H1 (cell line): ENCODE results near the gene HIGD2A. TPM values are rescaled to one million over a fixed set of nuclear protein-coding genes. Genes with fewer than 3 reads are reported as not detected.

ENCODE experiments used
- CTCF ChIA-PET: fragments of 300-600 bp; sonication (Branson Sonifier 250); formaldehyde crosslinking; loops from one replicate; lab custom pipeline; 2021; ENCODE audit not compliant: partially characterized antibody; lab: Charles Lee
- POLR2A ChIA-PET: fragments of 300-600 bp; sonication (Branson Sonifier 250); formaldehyde crosslinking; loops from one replicate; lab custom pipeline; 2021; ENCODE audit warnings: inconsistent platforms; ENCODE audit not compliant: partially characterized antibody; lab: Charles Lee
- DNase-seq, 2 experiments: peaks; one replicate each; pipeline versions ENCODE4 v3.0.0 to v3.0.0-alpha.2; 2010 to 2022; ENCODE audit warnings: low spot score in 2 of 2, low read depth in 1 of 2, mixed read lengths in 1 of 2
- FAIRE-seq: peaks from 2 replicates; lab custom pipeline; 2011; peaks lifted over from hg19 to GRCh38; lab: Jason Lieb, UNC
- H2AFZ ChIP-seq: 2 replicates; pipeline ENCODE4 v1.8.1; 2012; ENCODE audit warnings: low read length, inconsistent platforms
- H2AK5ac ChIP-seq: 2 replicates; pipeline ENCODE4 v1.6.1; 2013; ENCODE audit warnings: low read depth, low read length
- H2BK120ac ChIP-seq: replicated peaks from 2 replicates; pipeline ENCODE3; 2013; ENCODE audit warnings: low read depth, low read length, inconsistent platforms
- H2BK12ac ChIP-seq: 2 replicates; pipeline ENCODE4 v1.6.1; 2013; ENCODE audit warnings: low read depth, low read length
- H2BK15ac ChIP-seq: 2 replicates; pipeline ENCODE4 v1.6.1; 2013; ENCODE audit warnings: low read length
- H2BK20ac ChIP-seq: 2 replicates; pipeline ENCODE4 v1.6.1; 2013; ENCODE audit warnings: low read length
- H2BK5ac ChIP-seq: 2 replicates; pipeline ENCODE4 v1.6.1; 2013; ENCODE audit warnings: low read depth, low read length
- H3K14ac ChIP-seq: 2 replicates; pipeline ENCODE4 v1.6.1; 2013; ENCODE audit warnings: inconsistent platforms; ENCODE audit not compliant: insufficient read length
- H3K18ac ChIP-seq: 2 replicates; pipeline ENCODE4 v1.6.1; 2013; ENCODE audit warnings: low read length; ENCODE audit errors: extremely low read depth
- H3K23ac ChIP-seq: 2 replicates; pipeline ENCODE4 v1.6.1; 2013; ENCODE audit warnings: inconsistent platforms; ENCODE audit not compliant: insufficient read length
- H3K23me2 ChIP-seq: 2 replicates; pipeline ENCODE4 v1.6.1; 2013; ENCODE audit warnings: low read depth, low read length
- H3K27ac ChIP-seq: 2 replicates; pipeline ENCODE4 v1.6.1; 2011; ENCODE audit warnings: low read depth, low read length, inconsistent platforms
- H3K27me3 ChIP-seq, 4 experiments: replicated peaks in 1 of 4; 1 replicate in 1 of 4; 2 replicates in 3 of 4; pipeline versions ENCODE4 v1.6.1 to v1.8.1; 2011 to 2013; ENCODE audit warnings: low read length in 3 of 4, mild to moderate bottlenecking in 3 of 4, inconsistent platforms in 2 of 4, mixed read lengths in 2 of 4, moderate library complexity in 1 of 4; ENCODE audit not compliant: control insufficient read depth in 3 of 4, insufficient read depth in 3 of 4; ENCODE audit errors: extremely low read depth in 1 of 4
- H3K36me3 ChIP-seq, 4 experiments: 2 replicates each; pipeline versions ENCODE4 v1.6.1 to v1.8.1; 2011 to 2013; ENCODE audit warnings: mild to moderate bottlenecking in 4 of 4, low read length in 3 of 4, moderate library complexity in 2 of 4, control low read depth in 1 of 4, inconsistent platforms in 1 of 4; ENCODE audit not compliant: insufficient read depth in 4 of 4, control insufficient read depth in 2 of 4
- H3K4ac ChIP-seq: replicated peaks from 2 replicates; pipeline ENCODE3; 2013; ENCODE audit warnings: low read length, low read depth, mixed read lengths, inconsistent platforms; ENCODE audit not compliant: insufficient read length
- H3K4me1 ChIP-seq, 4 experiments: replicated peaks in 1 of 4; 1 replicate in 1 of 4; 2 replicates in 3 of 4; pipeline versions ENCODE4 v1.6.1 to v1.8.1; 2011 to 2013; ENCODE audit warnings: low read length in 3 of 4, inconsistent platforms in 2 of 4, mixed read lengths in 1 of 4; ENCODE audit not compliant: insufficient read depth in 4 of 4, control insufficient read depth in 3 of 4
- H3K4me2 ChIP-seq, 2 experiments: 2 replicates each; pipeline versions ENCODE4 v1.6.1 to v1.8.1; 2011 to 2013; ENCODE audit warnings: low read depth in 2 of 2, low read length in 2 of 2, control low read depth in 1 of 2, inconsistent platforms in 1 of 2, mild to moderate bottlenecking in 1 of 2; ENCODE audit not compliant: insufficient read depth in 1 of 2
- H3K4me3 ChIP-seq, 4 experiments: fragments of 200-600, 300-600 bp in 1 of 4; sonication (generic), shearing (Covaris generic), sonication (Bioruptor Twin) in 1 of 4; 2 replicates each; pipeline versions ENCODE4 v1.5.1 to v1.8.1; 2011 to 2016; ENCODE audit warnings: low read length in 4 of 4, low read depth in 3 of 4, control low read depth in 2 of 4, inconsistent platforms in 2 of 4, mild to moderate bottlenecking in 2 of 4, mixed read lengths in 1 of 4, moderate library complexity in 1 of 4; ENCODE audit not compliant: insufficient read depth in 2 of 4; ENCODE audit errors: extremely low read depth in 1 of 4
- H3K56ac ChIP-seq: replicated peaks from 2 replicates; pipeline ENCODE3; 2013; ENCODE audit warnings: low read depth, mild to moderate bottlenecking, mixed read lengths, low read length, inconsistent platforms; ENCODE audit not compliant: insufficient read length
- H3K79me1 ChIP-seq: 2 replicates; pipeline ENCODE4 v1.6.1; 2013; ENCODE audit warnings: low read depth, low read length, control low read depth
- H3K79me2 ChIP-seq, 2 experiments: 2 replicates each; pipeline versions ENCODE4 v1.6.1 to v1.8.1; 2012 to 2013; ENCODE audit warnings: low read length in 2 of 2, mild to moderate bottlenecking in 2 of 2, inconsistent platforms in 1 of 2; ENCODE audit not compliant: insufficient read depth in 2 of 2, control insufficient read depth in 1 of 2
- H3K9ac ChIP-seq, 4 experiments: replicated peaks in 1 of 4; 1 replicate in 1 of 4; 2 replicates in 3 of 4; pipeline versions ENCODE4 v1.6.1 to v1.8.1; 2011 to 2013; ENCODE audit warnings: low read depth in 3 of 4, low read length in 3 of 4, control low read depth in 2 of 4, mild to moderate bottlenecking in 2 of 4, moderate library complexity in 2 of 4, inconsistent platforms in 1 of 4; ENCODE audit errors: extremely low read depth in 1 of 4
- H3K9me3 ChIP-seq, 2 experiments: 2 replicates each; pipeline versions ENCODE4 v1.6.1 to v1.8.1; 2012 to 2013; ENCODE audit warnings: mild to moderate bottlenecking in 2 of 2, moderate library complexity in 2 of 2, control low read depth in 1 of 2, inconsistent platforms in 1 of 2, low read depth in 1 of 2, low read length in 1 of 2, mixed read lengths in 1 of 2; ENCODE audit not compliant: insufficient read depth in 2 of 2
- H4K20me1 ChIP-seq, 2 experiments: replicated peaks in 1 of 2; 2 replicates each; pipeline versions ENCODE3 to v1.8.1; 2011 to 2013; ENCODE audit warnings: inconsistent platforms in 2 of 2, low read length in 2 of 2, mild to moderate bottlenecking in 1 of 2; ENCODE audit not compliant: insufficient read depth in 2 of 2, control insufficient read depth in 1 of 2
- H4K5ac ChIP-seq: 2 replicates; pipeline ENCODE4 v1.6.1; 2013; ENCODE audit warnings: low read length, low read depth, mixed read lengths, inconsistent platforms; ENCODE audit not compliant: insufficient read length
- H4K8ac ChIP-seq: 2 replicates; pipeline ENCODE4 v1.8.0; 2013; ENCODE audit warnings: mild to moderate bottlenecking, moderate library complexity, low read length, inconsistent platforms; ENCODE audit not compliant: insufficient read depth; ENCODE audit errors: extremely low read depth
- H4K91ac ChIP-seq: replicated peaks from 2 replicates; pipeline ENCODE3; 2013; ENCODE audit warnings: low read length, mixed read lengths, inconsistent platforms; ENCODE audit not compliant: insufficient read length
- BCL11A ChIP-seq, 2 experiments: IDR thresholded peaks; one replicate each; pipeline ENCODE4 v1.6.1; 2011; ENCODE audit warnings: low read depth in 2 of 2, low read length in 2 of 2, mild to moderate bottlenecking in 2 of 2
- FOSL1 ChIP-seq: IDR thresholded peaks from 2 replicates; pipeline ENCODE4 v1.6.1; 2011; ENCODE audit warnings: mild to moderate bottlenecking, low read depth, low read length, moderate library complexity; ENCODE audit not compliant: insufficient read depth
- POLR2A ChIP-seq, 2 experiments: IDR thresholded peaks; 1 replicate in 1 of 2; 2 replicates in 1 of 2; pipeline ENCODE4 v1.6.1; 2011; ENCODE audit warnings: low read depth in 2 of 2, low read length in 2 of 2, mild to moderate bottlenecking in 2 of 2; ENCODE audit errors: control extremely low read depth in 1 of 2
- SIRT6 ChIP-seq: IDR thresholded peaks from one replicate; pipeline ENCODE4 v1.7.1; 2012; ENCODE audit warnings: low read length, inconsistent platforms
- SUZ12 ChIP-seq: fragments of 200-600 bp; sonication (generic); IDR thresholded peaks from 2 replicates; pipeline ENCODE4 v1.6.1; 2012; ENCODE audit warnings: mild to moderate bottlenecking, inconsistent platforms, low read length, moderate library complexity, mixed read lengths
- WGBS, 2 experiments: shearing (Covaris generic) in 1 of 2; methylation state at CpG; one replicate each; pipeline versions ENCODE4 v1.1.6 to v1.1.7; 2013 to 2015; ENCODE audit warnings: low lambda C conversion rate in 2 of 2, mixed read lengths in 2 of 2, inconsistent platforms in 1 of 2, low coverage in 1 of 2, missing lambda C conversion rate in 1 of 2; ENCODE audit not compliant: insufficient replicate concordance in 2 of 2, insufficient coverage in 1 of 2, insufficient read length in 1 of 2; ENCODE audit errors: extremely low coverage in 1 of 2, missing lambda C conversion rate in 1 of 2; 5-methylcytosine and 5-hydroxymethylcytosine counted together
- polyA plus RNA-seq, 7 experiments: library from polyadenylated mRNA; depleted of rRNA in 3 of 7; stranded (reverse) in 5 of 7; unstranded in 2 of 7; fragments of >200 nt in 5 of 7; fragments of 200-250 nt in 2 of 7; gene quantifications; 1 replicate in 5 of 7; 2 replicates in 1 of 7; 4 replicates in 1 of 7; pipeline versions ENCODE4 v1.2.1 to v1.2.3, GENCODE V29; 2011 to 2013; ENCODE audit warnings: missing spikeins in 2 of 7, mixed read lengths in 2 of 7
- total RNA-seq: library from RNA; stranded (reverse); fragmentation: NEBNext Ultra II Directional; extraction: Animal tissue kit (Norgen Biotek cat#: 25700); gene quantifications from 2 replicates; pipeline ENCODE4 v1.2.1, GENCODE V29; 2021

HIGD2A gene
- total and polyA plus RNA-seq, 2 of the 8 experiments (the other 6 are each of a cell fraction or from before 2014, with no cell fraction given), result 95.5 to 264 TPM

- no peak for FAIRE-seq
- no peak overlapping the region for H2AFZ ChIP-seq
- H3K36me3 ChIP-seq, result peaks cover 20 to 39% (median 24%) of the 10 kb centered on the region in 4 experiments
- peaks cover 7% of the 10 kb centered on the region; the same call in 1 of the 2 replicates for H3K79me1 ChIP-seq
- peaks cover 9% of the 10 kb centered on the region; the same call in 1 of the 2 replicates for H3K23me2 ChIP-seq
- H3K79me2 ChIP-seq, result peaks cover 0 to 29% of the 10 kb centered on the region in 2 experiments
- no peak overlapping the region for H2BK12ac ChIP-seq
- H2BK15ac ChIP-seq, result no peak overlapping the region
- H3K4me3 ChIP-seq, result peak overlapping the region; percentile 92 to 96 (median 95)
- no peak for DNase-seq
- no peak overlapping the region for H4K5ac ChIP-seq
- no peak overlapping the region for H3K4ac ChIP-seq
- H3K27me3 ChIP-seq, result no peaks in the 10 kb centered on the region
- H3K18ac ChIP-seq, result no peak overlapping the region
- no peak overlapping the region for H3K27ac ChIP-seq
- H2BK120ac ChIP-seq, result no peak overlapping the region
- ChIA-PET POLR2A (interaction anchor here (0.7 to 10.2 kb wide), 11 partner anchors 15 to 210 kb away, joined by 3 to 93 read pairs (median 9); partner anchors contain the start of genes ARL10, FAF2, KIAA1191 and RNF44), CTCF (interaction anchor here (1.2 kb wide), 1 partner anchor 272 kb away, joined by 3 read pairs; no protein-coding TSS in a partner anchor)
- no peak overlapping the region; the same call in 1 of the 2 replicates for H2AK5ac ChIP-seq
- peak overlapping the region; percentile 86 to 91 for H3K4me2 ChIP-seq
- no peak overlapping the region for H2BK20ac ChIP-seq
- no peak overlapping the region for H3K14ac ChIP-seq
- peak overlapping the region; percentile 69 to 99 (median 95) for H3K9ac ChIP-seq
- H4K8ac ChIP-seq, result no peak overlapping the region
- no peak overlapping the region for H3K23ac ChIP-seq
- H4K91ac ChIP-seq, result no peak overlapping the region
- no peak overlapping the region for H2BK5ac ChIP-seq
- peaks cover 6 to 8% of the 10 kb centered on the region in 2 experiments for H4K20me1 ChIP-seq
- WGBS, 2 experiments, result 42% methylated on average over 8 of the region's 8 CpGs; no CpG with 5 or more reads in 1 of the 2 experiments
- H3K9me3 ChIP-seq, result no peaks in the 10 kb centered on the region
- H3K4me1 ChIP-seq, result peaks cover 0 to 5% (median 1%) of the 10 kb centered on the region in 4 experiments; a peak in 2 of 7 replicates
- no peak overlapping the region for H3K56ac ChIP-seq
- TF ChIP-seq SUZ12 (no peak), BCL11A (IDR thresholded peaks at IDR 0.05; ENCODE audit: low read depth in 2 of 2, low read length in 2 of 2) (no peak), POLR2A (IDR thresholded peaks at IDR 0.05; ENCODE audit: control extremely low read depth in 1 of 2, low read depth in 2 of 2, low read length in 2 of 2) (no peak), FOSL1 (no peak), SIRT6 (no peak)
Measured at GRCh38 chr5:176387384-176387925, 1.1 kb upstream of the HIGD2A start.
